Stimulated activated CD4-positive, alpha-beta T cell treated with anti-CD3 and anti-CD28 coated beads, Interleukin-2, amount 100 ng/mL, for 4 hours (primary cell): ENCODE data around the gene KRT28.
"Not testable (repeated sequence)": the region's sequence is repeated elsewhere in the genome, so short reads cannot be mapped to it uniquely, and the experiment has no call there.

Source experiments
- DNase-seq: peaks from one replicate; pipeline ENCODE4 v3.0.0-alpha.2; 2020; ENCODE audit warnings: low read depth

Gene KRT28

DNA sequence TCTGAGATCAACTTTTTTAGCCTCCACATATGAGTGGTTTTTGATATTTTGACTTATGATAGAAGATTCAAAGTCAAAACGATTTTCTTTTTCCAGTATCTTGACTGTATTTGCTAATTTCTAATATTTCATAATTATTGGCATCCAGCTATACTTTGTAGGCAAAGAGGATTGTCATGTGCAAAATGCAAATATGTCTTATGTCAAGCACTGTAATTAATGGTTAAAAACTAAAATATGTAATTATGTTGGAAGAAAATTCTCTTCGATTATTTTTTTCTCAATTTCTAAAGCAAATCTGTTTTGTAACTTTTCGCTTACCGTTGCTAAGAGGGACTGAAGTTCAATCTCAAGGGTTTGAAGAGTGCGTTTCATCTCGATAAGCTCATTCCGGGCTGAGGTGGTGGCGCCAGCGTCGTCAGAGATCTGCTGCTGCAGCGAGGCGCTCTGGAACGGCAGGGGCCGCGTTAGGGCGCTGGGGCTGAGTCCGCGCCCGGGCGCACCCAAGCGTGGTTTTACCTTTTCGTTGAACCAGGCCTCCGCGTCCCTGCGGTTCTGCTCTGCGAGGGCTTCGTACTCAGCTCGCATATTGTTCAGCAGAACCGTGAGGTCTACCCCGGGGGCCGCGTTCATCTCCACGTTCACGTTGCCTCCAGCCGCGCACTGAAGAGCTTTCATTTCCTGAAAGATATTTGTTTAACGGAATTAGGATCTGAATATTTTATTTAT is 20.4 kb downstream of the KRT28 start:
- DNase-seq: peak; percentile 5

DNA sequence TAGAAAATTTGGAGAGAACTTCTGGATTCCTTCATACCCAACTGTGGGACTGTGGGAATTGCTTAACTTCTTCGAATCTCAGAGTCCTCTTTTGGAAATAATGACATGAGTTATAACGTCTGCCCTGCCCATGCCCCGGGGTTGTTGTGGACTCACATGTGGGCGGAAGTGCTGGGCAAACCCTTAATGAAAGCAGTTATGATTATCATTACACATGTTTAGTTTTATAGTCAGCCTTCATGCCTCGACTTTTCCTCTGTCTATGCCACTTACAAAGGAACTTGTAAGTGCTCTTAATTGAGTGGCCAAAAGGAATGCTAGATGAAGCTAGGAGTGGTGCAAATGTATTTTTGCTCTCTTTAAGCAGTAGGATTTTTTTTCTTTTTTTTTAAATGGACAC is 21.3 kb downstream of the KRT28 start:
- no peak for DNase-seq

DNA sequence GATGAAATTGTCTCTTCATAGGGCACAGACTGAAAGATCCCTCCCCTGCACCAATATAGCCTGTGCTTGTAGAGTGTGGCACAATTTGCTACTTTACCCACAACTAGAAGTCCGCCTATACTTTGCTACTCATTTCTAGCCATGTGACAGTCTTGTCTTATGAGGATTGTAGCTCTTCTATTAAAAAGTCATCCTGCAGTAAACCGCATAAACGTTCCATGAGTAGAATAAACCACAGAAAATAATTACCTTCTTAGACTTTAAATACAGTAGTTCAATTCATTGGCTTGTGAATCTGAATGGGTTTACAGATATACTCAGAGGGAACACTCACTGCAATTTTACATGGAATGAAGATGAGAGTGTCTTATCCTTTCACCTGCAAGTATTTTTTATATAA is 21.8 kb downstream of the KRT28 start:
- DNase-seq: no peak

DNA sequence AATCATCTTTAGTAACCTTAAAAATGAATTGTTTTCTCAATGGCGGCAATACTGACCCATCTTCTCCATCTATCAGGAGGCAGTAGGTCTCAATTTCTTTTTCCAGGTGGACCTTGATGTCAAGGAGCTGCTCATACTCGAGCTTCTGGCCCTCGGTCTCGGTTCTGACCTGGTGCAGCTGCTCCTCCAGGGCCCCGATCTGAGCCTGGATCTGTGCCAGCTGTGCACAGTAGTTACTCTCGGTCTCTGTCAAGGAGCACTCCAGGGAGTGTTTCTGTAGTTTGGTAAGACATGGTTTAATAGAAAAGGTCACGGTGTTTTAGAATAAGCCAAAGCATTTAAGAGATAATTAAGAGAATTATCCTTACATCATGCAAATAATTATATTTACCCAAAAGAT is 22.3 kb downstream of the KRT28 start:
- DNase-seq: no peak

DNA sequence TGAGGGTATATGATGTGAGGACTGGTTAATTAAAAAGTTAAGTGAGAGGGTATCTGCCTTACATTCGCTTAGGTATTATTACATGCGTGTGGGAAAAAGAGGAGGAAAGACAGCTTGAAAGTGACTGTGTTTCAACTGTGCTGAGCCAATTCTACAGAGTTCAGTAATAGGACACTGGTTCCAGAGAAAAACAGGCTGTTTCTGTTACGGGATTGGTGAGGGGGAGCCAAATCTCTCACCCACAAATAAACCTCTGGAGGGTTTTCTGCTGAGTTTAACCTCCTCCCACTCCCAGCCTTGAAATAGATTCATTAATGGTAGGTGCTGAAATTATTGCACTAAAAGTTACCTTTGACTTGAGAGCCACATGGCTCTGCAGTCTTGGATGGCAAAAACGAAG is 23.8 kb downstream of the KRT28 start:
- no peak for DNase-seq

DNA sequence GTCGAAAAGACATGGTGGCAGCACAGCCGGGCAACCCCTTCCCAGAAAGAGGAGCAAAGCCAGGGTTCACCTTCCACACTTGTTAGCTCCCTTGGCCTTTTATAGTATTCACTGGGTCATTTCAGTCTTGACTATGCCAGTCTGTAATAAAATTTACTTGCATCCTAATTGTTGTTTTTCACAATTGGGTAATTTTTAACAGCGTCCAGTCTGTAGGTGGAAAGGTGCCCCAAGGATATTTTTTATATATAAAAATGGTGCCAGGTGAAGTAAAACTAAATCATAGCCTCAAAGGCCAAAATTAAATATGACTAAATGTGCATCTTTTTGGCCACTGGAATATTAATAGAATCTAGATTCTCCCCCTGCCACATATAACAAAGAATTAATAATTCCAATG is 27.7 kb downstream of the KRT28 start, which contains the start of gene KRT26:
Gene KRT26, minus strand, starts transcription at position 101 of the 400 bp plus-strand sequence. Its CDS starts 88 bp downstream, at position 13.
- no peak for DNase-seq

DNA sequence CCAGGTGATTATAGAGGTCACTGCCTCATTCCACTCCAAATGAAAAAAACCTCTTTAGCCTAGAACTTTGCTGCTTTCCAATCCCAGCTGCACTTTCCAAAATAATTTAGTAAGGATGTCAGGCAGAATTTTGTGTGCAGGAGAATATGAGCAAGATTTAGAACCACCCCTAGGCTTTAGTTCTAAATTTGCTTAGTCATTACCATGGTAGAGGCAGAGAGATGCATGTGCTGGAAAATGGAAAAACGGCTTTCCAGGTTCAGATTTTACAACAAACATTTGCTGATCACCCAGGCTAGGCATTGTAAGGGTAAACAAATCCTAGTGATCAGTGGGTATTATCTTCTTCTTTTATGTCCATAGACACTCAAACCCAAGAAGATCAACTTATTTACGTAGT is 34.1 kb downstream of the KRT28 start:
- DNase-seq: no peak

DNA sequence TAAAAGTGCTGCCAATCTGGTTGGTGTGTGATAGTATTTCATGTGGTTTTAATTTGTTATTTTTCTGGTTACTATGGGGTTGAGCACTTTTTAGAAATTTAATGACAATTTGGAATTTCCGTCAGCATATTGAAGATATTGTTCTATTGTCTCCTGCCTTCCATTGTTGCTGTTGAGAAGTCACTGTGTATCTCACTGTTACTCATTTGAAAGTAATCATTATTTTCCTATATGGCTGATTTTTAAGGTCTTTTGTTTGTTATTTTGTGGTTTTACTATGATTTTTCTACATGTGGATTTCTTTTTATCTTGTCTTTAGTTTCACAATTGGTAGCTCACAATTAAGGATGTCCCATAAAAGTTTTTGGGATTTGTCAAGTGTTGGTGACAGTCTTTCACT is 36.0 kb downstream of the KRT28 start:
- DNase-seq: no peak

DNA sequence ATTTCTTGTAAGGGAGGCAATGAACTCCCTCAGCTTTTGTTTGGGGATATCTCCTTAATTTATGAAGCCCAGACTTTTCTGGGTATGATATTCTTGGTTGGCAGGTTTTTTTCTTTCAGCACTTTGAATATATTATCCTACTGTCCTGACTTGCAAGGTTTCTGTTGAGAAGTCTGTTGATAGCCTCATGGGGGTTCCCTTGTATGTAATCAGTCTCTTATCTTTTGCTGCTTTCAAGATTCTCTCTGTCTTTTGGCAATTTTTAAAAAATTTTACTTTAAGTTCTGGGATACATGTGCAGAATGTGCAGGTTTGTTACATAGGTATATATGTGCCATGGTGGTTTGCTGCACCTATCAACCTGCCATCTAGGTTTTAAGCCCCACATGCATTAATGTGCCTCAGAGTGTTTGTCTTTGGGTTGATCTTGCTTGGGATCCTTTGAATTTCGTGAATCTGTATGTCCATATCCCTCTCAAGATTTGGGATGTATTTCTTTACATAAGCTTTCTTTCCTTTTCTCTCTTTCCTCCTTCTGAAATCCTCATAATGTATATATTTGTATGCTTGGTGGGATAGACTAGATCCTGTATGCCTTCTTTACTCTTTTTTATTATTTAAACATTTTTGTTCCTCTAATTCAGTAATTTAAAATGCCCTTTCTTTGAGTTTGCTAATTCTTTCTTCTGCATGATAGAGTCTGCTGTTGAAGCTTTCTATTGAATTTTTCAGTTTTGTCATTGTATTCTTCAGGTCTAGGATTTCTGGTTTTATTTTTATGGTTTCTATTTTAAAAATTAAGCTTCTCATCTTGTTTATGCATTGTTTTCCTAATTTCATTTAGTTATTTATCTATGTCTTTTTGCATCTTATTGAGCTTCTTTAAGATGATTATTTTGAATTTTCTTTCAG is 39.4 kb downstream of the KRT28 start:
- no peak for DNase-seq

DNA sequence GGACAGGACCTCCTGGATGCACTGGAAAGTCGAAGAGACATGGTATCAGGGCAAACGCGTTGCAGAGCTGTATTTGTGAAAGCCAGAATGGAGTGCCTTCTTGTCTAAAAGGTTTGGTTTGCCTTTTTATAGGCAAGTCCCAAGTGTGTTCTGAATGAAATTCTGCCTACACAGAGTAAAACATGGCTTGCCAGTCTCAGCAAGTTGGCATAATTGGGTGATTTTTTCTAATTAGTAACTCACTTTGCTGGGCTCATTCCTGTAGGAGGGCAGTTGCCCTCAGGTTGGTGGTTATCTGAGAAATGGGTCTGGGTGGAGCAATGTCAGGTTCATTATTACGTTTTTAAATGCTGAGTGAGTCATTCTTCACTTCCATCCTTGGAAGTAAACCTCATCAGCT is 44.5 kb downstream of the KRT28 start, which contains the start of gene KRT25:
Gene KRT25, minus strand, starts transcription at position 101 of the 400 bp plus-strand sequence. Its CDS starts 60 bp downstream, at position 41.
- DNase-seq: no peak

DNA sequence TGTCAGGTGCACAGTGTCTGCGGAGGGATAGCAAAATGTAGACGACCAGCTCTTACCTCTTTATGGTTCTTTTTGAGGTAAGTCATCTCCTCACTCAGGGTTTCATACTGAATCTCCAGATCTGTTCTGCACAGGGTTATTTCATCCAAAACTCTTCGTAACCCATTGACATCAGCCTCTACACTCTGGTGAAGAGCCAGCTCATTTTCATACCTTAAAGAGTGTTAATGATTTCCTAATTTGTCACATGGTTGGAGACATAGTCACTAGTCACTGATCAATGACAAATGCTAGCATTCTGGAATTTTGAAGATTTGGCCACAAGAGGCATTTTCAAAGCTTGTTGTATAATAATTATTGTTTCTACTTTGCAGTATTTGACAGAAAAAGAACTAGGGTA is 46.0 kb downstream of the KRT28 start:
- DNase-seq: no peak

DNA sequence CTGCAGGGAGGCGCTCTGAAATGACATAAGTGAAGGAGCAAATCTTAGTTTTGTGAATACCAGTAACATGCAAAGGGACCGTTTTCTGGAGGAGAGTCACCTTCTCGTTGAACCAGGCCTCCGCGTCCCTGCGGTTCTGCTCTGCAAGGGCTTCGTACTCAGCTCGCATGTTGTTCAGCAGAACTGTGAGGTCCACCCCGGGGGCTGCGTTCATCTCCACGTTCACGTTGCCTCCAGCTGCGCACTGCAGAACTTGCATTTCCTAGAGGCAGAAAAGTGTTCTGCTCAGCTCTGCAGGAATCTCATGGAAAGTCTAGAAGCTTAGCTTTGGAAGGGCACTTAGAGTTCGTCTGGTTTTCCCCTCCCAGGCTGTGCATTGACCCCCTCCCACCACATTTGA is 48.7 kb downstream of the KRT28 start:
- DNase-seq: no peak

DNA sequence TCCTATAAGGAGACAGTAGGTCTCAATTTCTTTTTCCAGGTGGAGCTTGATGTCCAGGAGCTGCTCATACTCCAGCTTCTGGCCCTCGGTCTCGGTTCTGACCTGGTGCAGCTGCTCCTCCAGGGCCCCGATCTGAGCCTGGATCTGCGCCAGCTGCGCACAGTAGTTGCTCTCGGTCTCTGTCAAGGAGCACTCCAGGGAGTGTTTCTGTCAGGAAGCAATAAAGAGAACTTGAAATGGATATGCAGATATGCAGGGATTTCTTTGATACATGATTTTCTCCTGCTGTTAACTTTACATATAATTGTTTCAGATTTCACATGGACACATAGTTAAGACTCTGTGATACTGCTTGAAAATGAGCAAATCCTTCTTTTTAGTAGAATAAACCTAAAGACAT is 49.4 kb downstream of the KRT28 start:
- DNase-seq: no peak

DNA sequence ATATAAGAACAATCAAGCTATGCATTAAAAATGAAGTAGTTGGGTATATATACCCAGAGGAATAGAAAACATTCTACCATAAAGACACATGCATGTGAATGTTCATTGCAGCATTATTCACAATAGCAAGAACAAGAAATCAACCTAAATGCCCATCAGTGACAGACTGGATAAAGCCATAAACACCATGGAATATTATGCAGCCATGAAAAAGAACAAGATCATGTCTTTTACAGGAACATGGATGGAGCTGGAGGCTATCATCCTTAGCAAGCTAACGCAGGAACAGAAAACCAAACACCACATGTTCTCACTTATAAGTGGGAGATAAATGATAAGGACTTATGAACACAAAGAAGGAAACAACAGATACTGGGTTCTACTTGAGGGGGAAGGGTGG is 51.1 kb downstream of the KRT28 start:
- not testable (repeated sequence) for DNase-seq
